TTC549 (cell line): ENCODE measurements around the gene SPRING1.

Experiments
- FAIRE-seq: peaks from 2 replicates; lab custom pipeline; 2012; peaks lifted over from hg19 to GRCh38; lab: Jason Lieb, UNC

Gene SPRING1

GRCh38 chr12:116739381-116739887 is 1.6 kb upstream of the SPRING1 start:
- no peak for FAIRE-seq

- FAIRE-seq: no peak
Measured at GRCh38 chr12:116736962-116737773, 701 bp downstream of the SPRING1 start.

- FAIRE-seq: no peak
Measured at GRCh38 chr12:116735951-116736599, 1.8 kb downstream of the SPRING1 start.

GRCh38 chr12:116735084-116735483 is 2.8 kb downstream of the SPRING1 start:
- FAIRE-seq: no peak

GRCh38 chr12:116734156-116734768 is 3.6 kb downstream of the SPRING1 start:
- FAIRE-seq: no peak

- no peak for FAIRE-seq
Measured at GRCh38 chr12:116731801-116732200, 6.1 kb downstream of the SPRING1 start.

GRCh38 chr12:116727891-116728290 is 10.0 kb downstream of the SPRING1 start:
- FAIRE-seq: no peak

- no peak for FAIRE-seq
Measured at GRCh38 chr12:116727261-116727660, 10.6 kb downstream of the SPRING1 start.

GRCh38 chr12:116726694-116727093 is 11.2 kb downstream of the SPRING1 start:
- no peak for FAIRE-seq

- FAIRE-seq: no peak
Measured at GRCh38 chr12:116722245-116722644, 15.6 kb downstream of the SPRING1 start.

GRCh38 chr12:116719731-116720528 is 17.9 kb downstream of the SPRING1 start:
- no peak for FAIRE-seq

GRCh38 chr12:116718655-116719454 is 19.0 kb downstream of the SPRING1 start:
- FAIRE-seq: no peak

- no peak for FAIRE-seq
Measured at GRCh38 chr12:116717466-116718437, 20.1 kb downstream of the SPRING1 start.

GRCh38 chr12:116714175-116714574 is 23.7 kb downstream of the SPRING1 start:
- no peak for FAIRE-seq

GRCh38 chr12:116713527-116713926 is 24.3 kb downstream of the SPRING1 start:
- no peak for FAIRE-seq

GRCh38 chr12:116712458-116713303 is 25.2 kb downstream of the SPRING1 start:
- FAIRE-seq: no peak

GRCh38 chr12:116710370-116711150 is 27.3 kb downstream of the SPRING1 start:
- no peak for FAIRE-seq

- no peak for FAIRE-seq
Measured at GRCh38 chr12:116709768-116710167, 28.1 kb downstream of the SPRING1 start.
